ENCODE results near the gene ODF4. TPM values are rescaled to one million over a fixed set of nuclear protein-coding genes. Genes with fewer than 3 reads are reported as not detected.

The ODF4 gene
- total and polyA plus RNA-seq, 10 of the 15 experiments (the other 5 are each of a cell fraction or from before 2014, with no cell fraction given): not detected

GRCh38 chr17:8392274-8392673 is 52.6 kb downstream of the ODF4 start (continued):
- no peak for TF ChIP-seq NKRF (conservative IDR thresholded peaks at IDR 0.05)
- TF ChIP-seq REST (IDR thresholded peaks at IDR 0.05; ENCODE audit: low read depth, low read length): no peak

GRCh38 chr17:8392674-8393469 is 53.2 kb downstream of the ODF4 start:
- Histone ChIP-seq H4K20me1 (ENCODE audit: control insufficient read depth, insufficient read depth) (no peaks in the 10 kb centered on the region), H3K4me1 (ENCODE audit: control insufficient read depth, insufficient read depth, low read length) (no peaks in the 10 kb centered on the region), H3K27me3 (replicated peaks in 1 of 2; ENCODE audit: control insufficient read depth in 2 of 2, insufficient read depth in 2 of 2, low read length in 1 of 2) (peaks cover 0 to under 1% of the 10 kb centered on the region in 2 experiments; a peak in 1 of 4 replicates), H3K4me2 (ENCODE audit: control insufficient read depth, insufficient read depth) (no peak overlapping the region), H3K79me2 (ENCODE audit: control insufficient read depth, insufficient read depth, low read length) (no peaks in the 10 kb centered on the region), H3K9ac (ENCODE audit: control insufficient read depth, insufficient read depth, low read length) (no peak overlapping the region), H3K4me3 (no peak overlapping the region), H3K36me3 (ENCODE audit: control insufficient read depth in 2 of 2, insufficient read depth in 2 of 2, low read length in 1 of 2) (no peaks in the 10 kb centered on the region), H3K9me3 (replicated peaks; ENCODE audit: control insufficient read depth, insufficient read depth, low read length) (no peaks in the 10 kb centered on the region), H2AFZ (ENCODE audit: control insufficient read depth, low read depth, low read length) (no peak overlapping the region), H3K27ac (ENCODE audit: control insufficient read depth, insufficient read depth) (no peak overlapping the region)
- WGBS (ENCODE audit: insufficient coverage, insufficient replicate concordance, low lambda C conversion rate, missing lambda C conversion rate): 84% methylated on average over 46 of the region's 46 CpGs
- DNase-seq (ENCODE audit: low read depth, low spot score) (no peak), FAIRE-seq (no peak), ATAC-seq (no peak)
- intact Hi-C loops (cut with micrococcal nuclease; ENCODE audit: unreplicated experiment) (no loop called here), in situ Hi-C loops (cut with MboI) (no loop called here)
- ChIA-PET POLR2A (no interaction called here), RAD21 (ENCODE audit: unreplicated experiment) (no interaction called here), CTCF (no interaction called here), SMC1A (ENCODE audit: uncharacterized antibody, unreplicated experiment) (no interaction called here)
- TF ChIP-seq RELB (IDR thresholded peaks at IDR 0.05; ENCODE audit: low read depth) (no peak), ETV6 (conservative IDR thresholded peaks at IDR 0.05 in 1 of 2, IDR thresholded peaks at IDR 0.05 in 1 of 2; ENCODE audit: borderline replicate concordance in 1 of 2, low read depth in 1 of 2) (no peak), SRF (IDR thresholded peaks at IDR 0.05; ENCODE audit: low read depth in 2 of 2, low read length in 2 of 2) (no peak), TBL1XR1 (IDR thresholded peaks at IDR 0.05; ENCODE audit: low read depth, low read length) (no peak), ZNF384 (IDR thresholded peaks at IDR 0.05; ENCODE audit: borderline replicate concordance, low read depth, low read length) (no peak), ZNF217 (IDR thresholded peaks at IDR 0.05) (no peak), CREM (IDR thresholded peaks at IDR 0.05; ENCODE audit: low read depth) (no peak), IRF4 (IDR thresholded peaks at IDR 0.05; ENCODE audit: low read depth, low read length) (no peak)
- BruUV-seq (replicated peaks): no TSS peak
